SK-N-SH treated with all-trans-retinoic acid at 6 μM for 48 hours (cell line): Measurements from ENCODE around the gene AARS1.
"Not testable (repeated sequence)": the region's sequence is repeated elsewhere in the genome, so short reads cannot be mapped to it uniquely, and the experiment has no call there.

ENCODE experiments used
- ATAC-seq: fragments of 200-7000 bp; cut with Tn5 transposase; 3 replicates; pipeline ENCODE4 v1.9.1; 2020; ENCODE audit warnings: mild to moderate bottlenecking, moderate library complexity
- BACH2 ChIP-seq: fragments of 250-450 bp; sonication (Bioruptor Pico); IDR thresholded peaks from 2 replicates; pipeline ENCODE4 v1.9.0; 2021; ENCODE audit warnings: mild to moderate bottlenecking, borderline replicate concordance
- CSDC2 ChIP-seq: fragments of 250-450 bp; sonication (Bioruptor Pico); IDR thresholded peaks from 2 replicates; pipeline ENCODE4 v1.5.0; 2020; ENCODE audit warnings: mild to moderate bottlenecking, moderate library complexity
- ESRRG ChIP-seq: fragments of 250-450 bp; sonication (Bioruptor Pico); IDR thresholded peaks from 2 replicates; pipeline ENCODE4 v1.6.1; 2021; ENCODE audit warnings: mild to moderate bottlenecking
- OSR1 ChIP-seq: fragments of 250-450 bp; sonication (Bioruptor Pico); IDR thresholded peaks from 2 replicates; pipeline ENCODE4 v1.8.0; 2022; ENCODE audit warnings: moderate library complexity, mild to moderate bottlenecking, inconsistent platforms
- PPARA ChIP-seq: fragments of 250-450 bp; sonication (Bioruptor Pico); IDR thresholded peaks from 2 replicates; pipeline ENCODE4 v1.5.0; 2020; ENCODE audit warnings: mild to moderate bottlenecking, borderline replicate concordance
- RARB ChIP-seq: fragments of 250-450 bp; sonication (Bioruptor Pico); IDR thresholded peaks from 2 replicates; pipeline ENCODE4 v1.8.0; 2021; ENCODE audit warnings: mild to moderate bottlenecking, moderate library complexity
- SNAI2 ChIP-seq: fragments of 250-450 bp; sonication (Bioruptor Pico); IDR thresholded peaks from 2 replicates; pipeline ENCODE4 v1.5.0; 2020; ENCODE audit warnings: mild to moderate bottlenecking, moderate library complexity
- ZC3H10 ChIP-seq: fragments of 250-450 bp; sonication (Bioruptor Pico); IDR thresholded peaks from 2 replicates; pipeline ENCODE4 v1.5.1; 2021; ENCODE audit warnings: mild to moderate bottlenecking, moderate library complexity
- ZFP3 ChIP-seq: fragments of 250-450 bp; sonication (Bioruptor Pico); IDR thresholded peaks from 2 replicates; pipeline ENCODE4 v1.5.0; 2020; ENCODE audit warnings: mild to moderate bottlenecking, moderate library complexity
- ZNF565 ChIP-seq: fragments of 450-650 bp; formaldehyde crosslinking; conservative IDR thresholded peaks from 2 replicates; pipeline ENCODE4 v1.5.0; 2020; ENCODE audit warnings: low read depth, mild to moderate bottlenecking, moderate library complexity
- ZNF70 ChIP-seq: fragments of 450-650 bp; formaldehyde crosslinking; IDR thresholded peaks from 2 replicates; pipeline ENCODE4 v1.5.0; 2020; ENCODE audit warnings: mild to moderate bottlenecking, moderate library complexity
- TF ChIP-seq, protein P1 (sequence below): fragments of 250-450 bp; sonication (Bioruptor Pico); IDR thresholded peaks from 2 replicates; pipeline ENCODE4 v1.5.0; 2020; ENCODE audit warnings: mild to moderate bottlenecking, moderate library complexity
- TF ChIP-seq, protein P2 (sequence below): fragments of 250-450 bp; sonication (Bioruptor Pico); IDR thresholded peaks from 2 replicates; pipeline ENCODE4 v1.5.1; 2021; ENCODE audit warnings: mild to moderate bottlenecking, moderate library complexity
- TF ChIP-seq, protein P3 (sequence below): fragments of 250-450 bp; sonication (Bioruptor Pico); IDR thresholded peaks from 2 replicates; pipeline ENCODE4 v1.5.1; 2020; ENCODE audit warnings: low read depth, mild to moderate bottlenecking, moderate library complexity
- TF ChIP-seq, protein P4 (sequence below): fragments of 250-450 bp; sonication (Bioruptor Pico); IDR thresholded peaks from 2 replicates; pipeline ENCODE4 v1.8.0; 2020; ENCODE audit warnings: mild to moderate bottlenecking, moderate library complexity, borderline replicate concordance

Gene AARS1

DNA sequence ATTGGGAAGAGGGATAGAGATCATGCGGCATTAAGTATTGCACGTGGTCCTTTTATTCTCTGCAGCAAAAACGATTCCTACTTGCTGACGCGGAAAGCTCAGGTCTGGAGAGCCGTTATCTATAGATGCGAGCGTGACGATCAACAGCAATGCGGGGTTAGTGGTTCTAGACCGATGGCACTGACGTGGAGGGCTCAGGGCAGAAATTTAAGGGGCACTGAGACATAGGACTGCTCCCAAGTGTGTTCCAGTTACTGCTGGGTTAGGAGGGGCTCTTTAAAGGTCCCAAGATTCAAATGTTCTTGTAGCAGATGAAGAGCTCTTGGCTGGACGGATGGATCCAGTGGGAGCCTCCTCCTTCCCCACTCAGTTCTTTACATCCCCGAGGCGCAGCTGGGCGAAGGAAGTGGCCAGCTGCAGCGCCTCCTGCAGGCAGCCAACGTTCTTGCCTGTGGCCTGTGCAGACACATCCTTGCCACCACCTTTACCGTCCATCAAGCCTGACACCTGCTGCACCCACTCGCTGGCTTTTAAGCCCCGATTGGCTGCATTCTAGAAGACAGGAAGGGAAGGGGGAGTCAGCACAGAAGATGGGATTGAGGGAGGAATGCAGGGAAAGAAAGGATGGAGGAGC is 36.8 kb downstream of the AARS1 start (continued):
- TF ChIP-seq, protein P1, sequence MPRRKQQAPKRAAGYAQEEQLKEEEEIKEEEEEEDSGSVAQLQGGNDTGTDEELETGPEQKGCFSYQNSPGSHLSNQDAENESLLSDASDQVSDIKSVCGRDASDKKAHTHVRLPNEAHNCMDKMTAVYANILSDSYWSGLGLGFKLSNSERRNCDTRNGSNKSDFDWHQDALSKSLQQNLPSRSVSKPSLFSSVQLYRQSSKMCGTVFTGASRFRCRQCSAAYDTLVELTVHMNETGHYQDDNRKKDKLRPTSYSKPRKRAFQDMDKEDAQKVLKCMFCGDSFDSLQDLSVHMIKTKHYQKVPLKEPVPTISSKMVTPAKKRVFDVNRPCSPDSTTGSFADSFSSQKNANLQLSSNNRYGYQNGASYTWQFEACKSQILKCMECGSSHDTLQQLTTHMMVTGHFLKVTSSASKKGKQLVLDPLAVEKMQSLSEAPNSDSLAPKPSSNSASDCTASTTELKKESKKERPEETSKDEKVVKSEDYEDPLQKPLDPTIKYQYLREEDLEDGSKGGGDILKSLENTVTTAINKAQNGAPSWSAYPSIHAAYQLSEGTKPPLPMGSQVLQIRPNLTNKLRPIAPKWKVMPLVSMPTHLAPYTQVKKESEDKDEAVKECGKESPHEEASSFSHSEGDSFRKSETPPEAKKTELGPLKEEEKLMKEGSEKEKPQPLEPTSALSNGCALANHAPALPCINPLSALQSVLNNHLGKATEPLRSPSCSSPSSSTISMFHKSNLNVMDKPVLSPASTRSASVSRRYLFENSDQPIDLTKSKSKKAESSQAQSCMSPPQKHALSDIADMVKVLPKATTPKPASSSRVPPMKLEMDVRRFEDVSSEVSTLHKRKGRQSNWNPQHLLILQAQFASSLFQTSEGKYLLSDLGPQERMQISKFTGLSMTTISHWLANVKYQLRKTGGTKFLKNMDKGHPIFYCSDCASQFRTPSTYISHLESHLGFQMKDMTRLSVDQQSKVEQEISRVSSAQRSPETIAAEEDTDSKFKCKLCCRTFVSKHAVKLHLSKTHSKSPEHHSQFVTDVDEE (CRISPR knock-in tag): no peak
- TF ChIP-seq SNAI2 (CRISPR knock-in tag) (no peak), CSDC2 (CRISPR knock-in tag) (no peak)

DNA sequence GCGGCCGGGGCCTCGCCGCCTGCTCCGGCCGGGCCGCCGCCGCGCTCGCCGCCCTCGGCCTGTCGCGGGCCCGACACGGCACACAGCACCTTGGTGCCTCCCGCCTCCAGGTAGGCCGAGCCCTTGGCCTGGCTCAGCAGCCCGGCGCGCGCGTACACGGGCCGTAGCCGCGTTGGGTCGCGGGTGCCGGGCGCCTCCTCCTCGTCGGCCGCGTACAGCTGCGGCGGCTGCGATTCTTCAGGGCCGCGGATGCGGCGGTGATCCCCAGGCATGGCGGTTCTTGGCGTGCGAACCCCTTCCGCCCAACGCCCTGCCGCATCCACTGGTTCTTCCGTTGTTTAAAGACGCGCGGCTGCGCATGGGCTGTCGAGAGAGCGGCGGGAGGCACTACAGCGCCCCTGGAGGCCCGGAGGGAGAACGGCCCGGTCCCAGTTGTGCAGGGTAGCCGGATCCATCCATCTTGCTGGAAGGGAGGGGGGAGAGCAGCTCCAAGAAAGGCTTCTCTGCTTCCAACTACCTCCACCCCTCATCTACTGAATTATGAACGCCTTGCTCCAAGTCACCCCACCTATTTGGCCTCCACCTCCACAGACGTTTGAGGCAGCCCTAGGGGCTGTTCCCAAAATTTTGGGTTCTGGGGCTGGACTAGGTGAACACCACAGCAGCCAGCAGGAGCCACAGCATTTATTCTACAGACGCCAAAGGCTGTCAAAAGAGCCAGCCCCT is 37.5 kb downstream of the AARS1 start, which contains the start of gene EXOSC6:
Gene EXOSC6, minus strand, starts transcription at position 312 of the 726 bp plus-strand sequence. Its CDS starts 40 bp downstream, at position 272.
- no peak for TF ChIP-seq ZNF70 (CRISPR knock-in tag)
- no peak for TF ChIP-seq RARB (CRISPR knock-in tag)
- no peak for TF ChIP-seq ZFP3 (CRISPR knock-in tag)
- no peak for TF ChIP-seq BACH2 (CRISPR knock-in tag)
- no peak for TF ChIP-seq PPARA
- TF ChIP-seq, protein P2, sequence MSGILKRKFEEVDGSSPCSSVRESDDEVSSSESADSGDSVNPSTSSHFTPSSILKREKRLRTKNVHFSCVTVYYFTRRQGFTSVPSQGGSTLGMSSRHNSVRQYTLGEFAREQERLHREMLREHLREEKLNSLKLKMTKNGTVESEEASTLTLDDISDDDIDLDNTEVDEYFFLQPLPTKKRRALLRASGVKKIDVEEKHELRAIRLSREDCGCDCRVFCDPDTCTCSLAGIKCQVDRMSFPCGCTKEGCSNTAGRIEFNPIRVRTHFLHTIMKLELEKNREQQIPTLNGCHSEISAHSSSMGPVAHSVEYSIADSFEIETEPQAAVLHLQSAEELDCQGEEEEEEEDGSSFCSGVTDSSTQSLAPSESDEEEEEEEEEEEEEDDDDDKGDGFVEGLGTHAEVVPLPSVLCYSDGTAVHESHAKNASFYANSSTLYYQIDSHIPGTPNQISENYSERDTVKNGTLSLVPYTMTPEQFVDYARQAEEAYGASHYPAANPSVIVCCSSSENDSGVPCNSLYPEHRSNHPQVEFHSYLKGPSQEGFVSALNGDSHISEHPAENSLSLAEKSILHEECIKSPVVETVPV (CRISPR knock-in tag): no peak
- no peak for TF ChIP-seq ESRRG (CRISPR knock-in tag)
- peak; percentile 95 for ATAC-seq

DNA sequence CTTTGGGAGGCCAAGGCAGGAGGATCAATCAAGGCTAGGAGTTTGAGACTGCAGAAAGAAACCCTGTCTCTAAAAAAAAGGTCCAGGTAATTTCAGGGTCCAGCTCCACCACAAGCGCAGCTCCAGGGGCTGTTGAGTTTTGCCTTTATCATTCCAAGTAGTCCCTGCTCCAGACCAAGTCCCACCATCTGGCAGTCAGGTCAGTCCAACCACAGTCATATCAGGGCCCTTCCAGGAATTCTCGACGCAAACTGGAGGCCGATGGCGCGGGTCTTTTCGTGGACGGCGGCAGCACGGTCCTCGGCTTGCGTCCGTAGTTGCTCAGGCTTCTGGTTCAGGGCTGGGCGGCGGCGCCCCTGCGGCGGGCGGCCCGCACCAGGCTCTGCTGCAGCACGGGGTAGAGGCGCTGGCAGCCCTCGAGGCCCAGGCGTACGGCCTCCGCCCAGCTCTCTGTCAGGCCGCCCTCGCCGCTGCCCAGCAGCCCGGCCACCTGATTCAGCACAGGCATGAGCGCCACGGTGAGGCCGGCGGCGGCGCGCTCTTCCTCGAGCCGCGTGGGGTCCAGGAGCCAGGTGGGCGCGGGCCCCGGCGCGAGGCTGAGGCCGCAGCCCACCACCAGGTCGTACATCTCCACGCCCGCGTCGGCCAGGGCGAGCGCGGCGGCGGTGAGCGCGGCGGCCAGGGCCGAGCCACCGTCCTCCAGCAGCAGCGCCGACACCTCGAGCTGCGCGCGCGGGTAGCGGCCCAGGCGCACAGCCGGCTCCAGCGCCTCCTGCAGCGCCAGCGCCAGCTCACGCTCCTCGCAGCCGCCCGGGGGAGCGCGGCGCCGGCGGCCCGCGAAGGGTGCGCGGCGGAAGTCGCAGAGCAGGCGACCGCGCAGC is 38.3 kb downstream of the AARS1 start:
- TF ChIP-seq, protein P1 (CRISPR knock-in tag): no peak
- TF ChIP-seq OSR1 (no peak), ZNF565 (CRISPR knock-in tag) (no peak), ZC3H10 (CRISPR knock-in tag) (no peak)
- TF ChIP-seq, protein P3, sequence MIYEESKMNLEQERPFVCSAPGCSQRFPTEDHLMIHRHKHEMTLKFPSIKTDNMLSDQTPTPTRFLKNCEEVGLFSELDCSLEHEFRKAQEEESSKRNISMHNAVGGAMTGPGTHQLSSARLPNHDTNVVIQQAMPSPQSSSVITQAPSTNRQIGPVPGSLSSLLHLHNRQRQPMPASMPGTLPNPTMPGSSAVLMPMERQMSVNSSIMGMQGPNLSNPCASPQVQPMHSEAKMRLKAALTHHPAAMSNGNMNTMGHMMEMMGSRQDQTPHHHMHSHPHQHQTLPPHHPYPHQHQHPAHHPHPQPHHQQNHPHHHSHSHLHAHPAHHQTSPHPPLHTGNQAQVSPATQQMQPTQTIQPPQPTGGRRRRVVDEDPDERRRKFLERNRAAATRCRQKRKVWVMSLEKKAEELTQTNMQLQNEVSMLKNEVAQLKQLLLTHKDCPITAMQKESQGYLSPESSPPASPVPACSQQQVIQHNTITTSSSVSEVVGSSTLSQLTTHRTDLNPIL (CRISPR knock-in tag): no peak
- TF ChIP-seq, protein P4, sequence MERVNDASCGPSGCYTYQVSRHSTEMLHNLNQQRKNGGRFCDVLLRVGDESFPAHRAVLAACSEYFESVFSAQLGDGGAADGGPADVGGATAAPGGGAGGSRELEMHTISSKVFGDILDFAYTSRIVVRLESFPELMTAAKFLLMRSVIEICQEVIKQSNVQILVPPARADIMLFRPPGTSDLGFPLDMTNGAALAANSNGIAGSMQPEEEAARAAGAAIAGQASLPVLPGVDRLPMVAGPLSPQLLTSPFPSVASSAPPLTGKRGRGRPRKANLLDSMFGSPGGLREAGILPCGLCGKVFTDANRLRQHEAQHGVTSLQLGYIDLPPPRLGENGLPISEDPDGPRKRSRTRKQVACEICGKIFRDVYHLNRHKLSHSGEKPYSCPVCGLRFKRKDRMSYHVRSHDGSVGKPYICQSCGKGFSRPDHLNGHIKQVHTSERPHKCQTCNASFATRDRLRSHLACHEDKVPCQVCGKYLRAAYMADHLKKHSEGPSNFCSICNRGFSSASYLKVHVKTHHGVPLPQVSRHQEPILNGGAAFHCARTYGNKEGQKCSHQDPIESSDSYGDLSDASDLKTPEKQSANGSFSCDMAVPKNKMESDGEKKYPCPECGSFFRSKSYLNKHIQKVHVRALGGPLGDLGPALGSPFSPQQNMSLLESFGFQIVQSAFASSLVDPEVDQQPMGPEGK (CRISPR knock-in tag): no peak
- ATAC-seq: peak; percentile 30

DNA sequence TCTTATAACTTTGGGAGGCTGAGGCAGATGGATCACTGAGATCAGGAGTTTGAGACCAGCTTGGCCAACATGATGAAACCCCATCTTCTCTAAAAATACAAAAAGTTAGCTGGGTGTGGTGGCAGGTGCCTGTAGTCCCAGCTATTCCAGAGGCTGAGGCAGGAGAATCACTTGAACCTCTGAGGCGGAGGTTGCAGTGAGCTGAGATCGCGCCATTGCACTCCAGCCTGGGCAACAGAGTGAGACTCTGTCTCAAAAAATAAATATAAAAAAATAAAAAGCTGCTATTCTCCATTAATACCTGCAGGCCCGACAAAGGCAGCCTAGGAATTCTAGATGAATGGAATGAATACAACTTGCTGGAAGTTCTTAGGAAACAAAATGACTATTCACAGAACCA is 39.6 kb downstream of the AARS1 start:
- not testable (repeated sequence) for ATAC-seq

DNA sequence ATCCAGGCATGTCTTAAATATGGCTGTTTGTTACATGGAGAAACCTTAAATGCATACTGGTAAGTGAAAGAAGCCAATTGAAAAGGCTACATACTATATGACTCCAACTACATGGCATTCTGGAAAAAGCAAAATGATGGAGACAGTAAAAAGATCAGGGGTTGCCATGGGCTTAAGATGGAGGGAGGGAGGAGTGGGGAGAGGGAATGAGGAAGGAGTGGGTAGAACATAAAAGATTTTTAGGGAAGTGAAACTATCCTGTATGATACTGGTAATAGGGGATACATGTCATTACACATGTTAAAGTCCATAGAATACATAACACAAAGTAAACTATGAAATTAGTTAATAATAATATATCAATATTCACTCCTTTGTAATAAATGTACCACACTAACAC is 50.5 kb downstream of the AARS1 start:
- ATAC-seq: not testable (repeated sequence)

DNA sequence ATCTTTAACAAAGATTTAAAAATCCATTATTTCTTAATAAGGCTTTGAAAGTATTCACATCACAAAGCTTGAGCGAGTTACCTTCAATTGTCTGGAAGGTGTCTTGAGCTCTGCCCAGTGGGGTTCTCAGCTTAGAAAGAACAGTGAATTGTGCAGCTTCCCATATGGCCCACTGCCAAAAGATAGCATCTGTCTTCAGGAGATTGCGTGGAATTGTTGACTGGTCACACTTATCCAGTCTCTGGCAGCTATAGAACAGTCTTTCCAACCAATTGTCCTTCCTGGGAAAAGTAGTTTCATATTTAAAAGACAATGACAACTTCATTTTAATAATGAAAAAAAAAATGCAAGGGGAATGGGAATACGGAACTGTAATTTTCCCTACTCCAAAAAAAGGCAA is 57.5 kb downstream of the AARS1 start:
- ATAC-seq: not testable (repeated sequence)

DNA sequence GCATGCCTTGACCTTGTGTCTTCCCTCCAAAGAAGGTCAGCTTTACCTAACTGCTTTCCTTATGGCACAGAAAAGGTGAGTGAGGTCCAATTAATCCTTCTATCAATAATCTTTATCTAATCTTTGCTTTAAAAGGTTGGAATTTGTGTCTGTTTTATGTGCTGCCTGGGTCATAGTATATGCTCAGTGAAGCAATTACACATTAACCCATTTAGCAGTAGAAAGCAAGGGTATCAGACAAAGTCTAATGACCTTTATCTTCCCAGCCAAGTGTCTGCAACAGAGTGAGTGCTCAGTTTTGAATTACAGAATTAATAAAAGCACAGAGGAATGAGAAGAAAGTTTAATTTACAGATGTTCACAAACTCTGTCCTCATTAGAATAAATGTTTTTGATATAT is 63.3 kb downstream of the AARS1 start:
- not testable (repeated sequence) for ATAC-seq

DNA sequence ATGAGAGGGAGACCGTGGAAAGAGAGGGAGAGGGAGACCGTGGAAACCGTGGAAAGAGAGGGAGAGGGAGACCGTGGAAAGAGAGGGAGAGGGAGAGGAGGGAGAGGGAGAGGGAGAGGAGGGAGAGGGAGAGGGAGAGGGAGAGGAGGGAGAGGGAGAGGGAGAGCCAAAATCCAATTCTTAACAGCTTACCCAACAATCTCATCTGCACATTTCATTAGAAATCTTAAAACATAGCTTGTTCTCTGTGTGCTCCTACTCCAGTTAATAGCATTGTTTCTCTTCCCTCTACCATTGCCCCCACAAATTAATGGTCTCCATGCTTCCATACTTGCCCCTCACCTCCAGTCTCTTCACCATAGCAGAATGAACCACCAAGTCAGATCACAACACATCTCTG is 63.9 kb downstream of the AARS1 start:
- ATAC-seq: not testable (repeated sequence)

DNA sequence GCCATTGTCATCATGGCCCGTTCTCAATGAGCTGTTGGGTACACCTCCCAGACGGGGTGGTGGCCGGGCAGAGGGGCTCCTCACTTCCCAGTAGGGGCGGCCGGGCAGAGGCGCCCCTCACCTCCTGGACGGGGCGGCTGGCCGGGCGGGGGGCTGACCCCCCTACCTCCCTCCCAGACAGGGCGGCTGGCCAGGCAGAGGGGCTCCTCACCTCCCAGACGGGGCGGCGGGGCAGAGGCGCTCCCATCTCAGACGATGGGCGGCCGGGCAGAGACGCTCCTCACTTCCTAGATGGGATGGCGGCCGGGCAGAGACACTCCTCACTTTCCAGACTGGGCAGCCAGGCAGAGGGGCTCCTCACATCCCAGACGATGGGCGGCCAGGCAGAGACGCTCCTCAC is 64.7 kb downstream of the AARS1 start:
- not testable (repeated sequence) for ATAC-seq
